Liver (tissue), 3 donors: Measurements from ENCODE around the gene TNS4.

Experiments used
- ATF3 ChIP-seq: IDR thresholded peaks from 2 replicates; pipeline ENCODE4 v1.6.1; 2016; ENCODE audit warnings: antibody characterized with exemption
- CTCF ChIP-seq: fragments of 150-350 bp; IDR thresholded peaks from 2 replicates; pipeline ENCODE4 v1.5.1; 2017; ENCODE audit warnings: improper control_type of control experiment, low read depth, low read length; ENCODE audit not compliant: missing input control
- GABPA ChIP-seq, 2 donors: IDR thresholded peaks in 1 of 2; conservative IDR thresholded peaks in 1 of 2; 2 replicates each; pipeline ENCODE4 v1.6.1; 2016; ENCODE audit warnings: antibody characterized with exemption in 2 of 2, mild to moderate bottlenecking in 1 of 2, moderate library complexity in 1 of 2
- RAD21 ChIP-seq, 2 donors: IDR thresholded peaks; 2 replicates each; pipeline ENCODE4 v1.6.1; 2016; ENCODE audit warnings: antibody characterized with exemption in 2 of 2, mild to moderate bottlenecking in 2 of 2
- TAF1 ChIP-seq: conservative IDR thresholded peaks from 2 replicates; pipeline ENCODE4 v1.6.1; 2016; ENCODE audit warnings: antibody characterized with exemption, mild to moderate bottlenecking
- donor health status: healthy.
- donor health status: healthy.

GRCh38 chr17:40522250-40522960 lies 21.0 kb upstream of the TNS4 start:
- TF ChIP-seq RAD21 (IDR thresholded peaks at IDR 0.05) (no peak), CTCF (no peak), ATF3 (no peak), GABPA (IDR thresholded peaks at IDR 0.05 in 1 of 2, conservative IDR thresholded peaks at IDR 0.05 in 1 of 2) (no peak), TAF1 (no peak)
